ENCODE results near the gene RGS6.

RGS6 gene

DNA sequence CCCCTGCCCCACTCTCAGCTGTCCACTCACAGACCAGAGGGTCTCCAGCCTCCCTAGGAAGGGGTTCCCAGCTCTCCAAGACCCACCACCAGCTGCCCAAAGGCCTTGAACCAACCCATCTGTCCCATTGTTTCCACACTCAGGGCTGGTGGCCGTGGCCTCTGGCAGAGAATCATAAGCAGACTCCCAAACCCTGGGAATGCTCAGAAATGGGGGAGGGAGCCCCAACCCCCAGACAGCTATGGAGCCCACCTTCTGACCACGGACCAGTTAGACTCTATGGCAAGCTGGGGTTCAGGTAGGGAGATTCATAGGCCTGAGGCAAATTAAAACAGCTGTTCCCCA, 681.7 kb downstream of the RGS6 start:
- DNase-seq: no peak

DNA sequence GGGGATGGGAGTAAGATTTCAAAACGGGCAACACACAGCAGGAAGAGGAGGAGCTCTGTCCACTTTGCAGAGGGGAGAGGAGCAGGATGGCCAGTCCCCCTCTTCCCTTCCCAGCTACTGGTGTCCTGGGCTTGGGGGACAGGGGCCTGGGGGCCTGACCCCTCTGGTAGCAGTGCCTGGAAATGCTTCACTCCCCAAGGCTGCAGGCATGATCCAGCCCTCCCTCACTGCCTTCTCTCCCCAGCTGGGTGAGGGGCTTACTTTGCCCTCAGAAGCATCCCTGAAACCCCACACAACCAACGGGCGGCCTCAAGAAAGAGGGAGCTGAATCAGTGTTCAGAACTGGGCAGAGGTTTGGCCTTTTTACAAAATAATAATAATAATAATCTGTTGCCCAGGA, 682.1 kb downstream of the RGS6 start:
- no peak for DNase-seq

DNA sequence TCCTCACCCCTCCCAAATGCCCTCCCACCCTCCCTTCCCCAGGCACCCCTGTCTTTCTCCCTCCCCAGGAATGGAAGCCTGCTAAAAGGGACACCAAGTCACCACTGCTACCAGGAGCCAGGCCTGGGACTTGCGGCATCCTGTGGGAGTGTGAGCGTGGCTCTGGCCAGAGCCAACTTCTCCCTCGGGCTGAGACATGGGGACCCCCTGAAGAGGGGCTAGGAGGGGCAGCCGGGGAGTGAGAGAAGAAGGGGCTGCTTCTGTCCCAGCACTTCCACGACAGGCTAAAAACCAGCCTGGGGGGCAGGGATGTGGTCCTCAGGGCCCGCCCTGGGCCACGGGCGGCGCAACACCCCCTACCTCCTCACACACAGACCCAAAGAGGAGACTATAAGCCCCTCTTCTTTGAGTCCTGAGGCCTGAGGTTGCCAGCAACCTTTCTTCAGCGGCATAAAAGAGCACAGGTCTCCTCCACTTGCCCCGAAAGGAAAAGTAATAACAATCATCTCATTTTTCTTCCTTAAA, 682.7 kb downstream of the RGS6 start:
- DNase-seq: no peak

DNA sequence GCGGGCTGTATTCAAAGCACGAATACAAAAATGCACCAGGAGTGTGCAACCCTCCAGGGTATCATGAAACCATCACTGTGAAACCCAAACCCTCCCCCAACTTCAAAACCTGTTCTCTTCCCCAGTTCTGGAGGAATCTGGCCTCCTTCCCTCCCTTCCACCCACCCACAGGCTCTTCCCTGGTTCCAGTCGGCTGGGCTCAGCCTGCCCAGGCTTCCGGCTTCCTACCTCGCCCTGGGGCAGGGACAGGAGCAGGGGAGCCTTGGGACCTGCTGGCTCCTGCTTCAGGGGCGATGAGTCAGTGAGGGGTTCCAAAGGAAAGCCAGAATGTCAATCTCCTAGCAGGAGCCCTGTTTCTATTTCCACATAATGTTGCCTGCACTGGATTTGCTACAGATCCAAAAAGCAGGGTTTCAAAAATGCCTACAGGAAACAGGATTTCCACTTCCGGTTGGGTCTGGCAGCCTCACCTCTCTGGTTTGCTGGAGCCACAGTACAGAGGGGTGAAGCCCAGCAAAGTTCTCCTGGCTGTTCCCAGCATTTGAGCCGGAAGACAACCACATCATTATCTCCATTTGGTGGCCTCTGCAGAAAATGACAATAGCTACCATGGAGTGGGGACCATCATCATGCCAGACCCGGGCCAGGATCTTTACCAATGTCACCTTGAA, 683.4 kb downstream of the RGS6 start:
- DNase-seq: no peak
